ENCODE measurements around the gene MORC2.

The MORC2 gene

GRCh38 chr22:30968015-30968923 is at the start of gene MORC2:
MORC2 (minus strand) TSS chr22:30968774; CDS start chr22:30967889, 885 bp downstream.
- ATAC-seq = no peak
- TF ChIP-seq SNAI2 (CRISPR knock-in tag; IDR thresholded peaks at IDR 0.05) (no peak), ZNF70 (CRISPR knock-in tag; IDR thresholded peaks at IDR 0.05) (no peak)

- ATAC-seq = no peak
- TF ChIP-seq PPARA (CRISPR knock-in tag; IDR thresholded peaks at IDR 0.05; ENCODE audit: borderline replicate concordance) (no peak), ZFP3 (CRISPR knock-in tag; IDR thresholded peaks at IDR 0.05) (no peak), ARNTL (CRISPR knock-in tag; IDR thresholded peaks at IDR 0.05; ENCODE audit: borderline replicate concordance, low read depth) (no peak), ZFP30 (CRISPR knock-in tag; IDR thresholded peaks at IDR 0.05) (no peak), ZC3H10 (CRISPR knock-in tag; IDR thresholded peaks at IDR 0.05) (no peak), ESRRG (CRISPR knock-in tag; IDR thresholded peaks at IDR 0.05) (no peak), GLIS3 (CRISPR knock-in tag; IDR thresholded peaks at IDR 0.05) (no peak), CREB5 (CRISPR knock-in tag; IDR thresholded peaks at IDR 0.05; ENCODE audit: low read depth) (no peak), BACH2 (CRISPR knock-in tag; IDR thresholded peaks at IDR 0.05; ENCODE audit: borderline replicate concordance) (no peak), ZNF70 (CRISPR knock-in tag; IDR thresholded peaks at IDR 0.05) (no peak), TSHZ2 (CRISPR knock-in tag; IDR thresholded peaks at IDR 0.05) (no peak), SNAI2 (CRISPR knock-in tag; IDR thresholded peaks at IDR 0.05) (no peak), POU6F1 (CRISPR knock-in tag; IDR thresholded peaks at IDR 0.05; ENCODE audit: borderline replicate concordance, low read depth) (no peak), ISL1 (CRISPR knock-in tag; IDR thresholded peaks at IDR 0.05) (no peak), ZNF8 (CRISPR knock-in tag; IDR thresholded peaks at IDR 0.05) (no peak), CSRNP3 (CRISPR knock-in tag; IDR thresholded peaks at IDR 0.05) (no peak), CSDC2 (CRISPR knock-in tag; IDR thresholded peaks at IDR 0.05) (no peak), PATZ1 (CRISPR knock-in tag; IDR thresholded peaks at IDR 0.05; ENCODE audit: borderline replicate concordance) (no peak)
These were observed 37.0 kb upstream of the MORC2 start for GRCh38 chr22:31005535-31005934.

GRCh38 chr22:31001124-31001770 is 32.7 kb upstream of the MORC2 start:
- ATAC-seq = no peak
- TF ChIP-seq ZNF565 (CRISPR knock-in tag; conservative IDR thresholded peaks at IDR 0.05; ENCODE audit: low read depth) (no peak), GLIS3 (CRISPR knock-in tag; IDR thresholded peaks at IDR 0.05) (no peak), ZNF70 (CRISPR knock-in tag; IDR thresholded peaks at IDR 0.05) (no peak), ESRRG (CRISPR knock-in tag; IDR thresholded peaks at IDR 0.05) (no peak), SNAI2 (CRISPR knock-in tag; IDR thresholded peaks at IDR 0.05) (no peak), TOX (CRISPR knock-in tag; IDR thresholded peaks at IDR 0.05; ENCODE audit: borderline replicate concordance) (no peak), ZC3H10 (CRISPR knock-in tag; IDR thresholded peaks at IDR 0.05) (no peak), ZFP30 (CRISPR knock-in tag; IDR thresholded peaks at IDR 0.05) (no peak), BACH2 (CRISPR knock-in tag; IDR thresholded peaks at IDR 0.05; ENCODE audit: borderline replicate concordance) (no peak), RARB (CRISPR knock-in tag; IDR thresholded peaks at IDR 0.05) (no peak), CREB5 (CRISPR knock-in tag; IDR thresholded peaks at IDR 0.05; ENCODE audit: low read depth) (no peak), OSR1 (CRISPR knock-in tag; IDR thresholded peaks at IDR 0.05) (no peak), CSRNP3 (CRISPR knock-in tag; IDR thresholded peaks at IDR 0.05) (no peak)
